Hepatocyte (in vitro differentiated cells): ENCODE results near the gene ABHD1.

ENCODE experiments used
- EZH2 ChIP-seq: fragments of 200-600 bp; sonication (generic); IDR thresholded peaks from 2 replicates; pipeline ENCODE4 v1.6.1; 2016; ENCODE audit warnings: antibody characterized with exemption, mild to moderate bottlenecking, borderline replicate concordance
- EZH2phosphoT487 ChIP-seq: fragments of 200-600 bp; sonication (generic); IDR thresholded peaks from one replicate; pipeline ENCODE4 v1.6.1; 2018; ENCODE audit warnings: antibody characterized with exemption, mild to moderate bottlenecking, low read depth, moderate library complexity; ENCODE audit not compliant: unreplicated experiment, severe bottlenecking
- TF ChIP-seq, protein P1 (sequence below): fragments of 200-600 bp; sonication (generic); IDR thresholded peaks from 2 replicates; pipeline ENCODE4 v1.5.1; 2016; ENCODE audit warnings: antibody characterized with exemption, mild to moderate bottlenecking; ENCODE audit not compliant: poor library complexity

DNA sequence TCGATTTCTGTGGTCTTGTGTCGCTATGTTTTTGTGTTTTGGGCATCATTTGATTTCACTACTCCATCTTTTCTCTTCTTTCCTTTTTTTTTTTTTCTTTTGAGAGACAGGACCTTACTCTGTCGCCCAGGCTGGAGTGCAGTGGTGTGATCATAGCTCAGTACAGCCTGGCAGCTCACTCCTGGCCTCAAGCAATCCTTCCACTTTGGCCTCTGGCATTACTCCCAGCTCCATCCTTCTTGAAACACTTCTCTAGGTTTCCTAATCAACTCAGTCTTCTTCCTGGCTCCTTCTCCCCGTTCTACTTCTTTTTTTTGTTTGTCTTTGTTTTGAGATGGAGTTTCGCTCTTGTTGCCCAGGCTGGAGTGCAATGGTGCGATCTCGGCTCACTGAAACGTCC lies 51.7 kb downstream of the ABHD1 start:
- TF ChIP-seq EZH2phosphoT487: no peak
- TF ChIP-seq, protein P1, sequence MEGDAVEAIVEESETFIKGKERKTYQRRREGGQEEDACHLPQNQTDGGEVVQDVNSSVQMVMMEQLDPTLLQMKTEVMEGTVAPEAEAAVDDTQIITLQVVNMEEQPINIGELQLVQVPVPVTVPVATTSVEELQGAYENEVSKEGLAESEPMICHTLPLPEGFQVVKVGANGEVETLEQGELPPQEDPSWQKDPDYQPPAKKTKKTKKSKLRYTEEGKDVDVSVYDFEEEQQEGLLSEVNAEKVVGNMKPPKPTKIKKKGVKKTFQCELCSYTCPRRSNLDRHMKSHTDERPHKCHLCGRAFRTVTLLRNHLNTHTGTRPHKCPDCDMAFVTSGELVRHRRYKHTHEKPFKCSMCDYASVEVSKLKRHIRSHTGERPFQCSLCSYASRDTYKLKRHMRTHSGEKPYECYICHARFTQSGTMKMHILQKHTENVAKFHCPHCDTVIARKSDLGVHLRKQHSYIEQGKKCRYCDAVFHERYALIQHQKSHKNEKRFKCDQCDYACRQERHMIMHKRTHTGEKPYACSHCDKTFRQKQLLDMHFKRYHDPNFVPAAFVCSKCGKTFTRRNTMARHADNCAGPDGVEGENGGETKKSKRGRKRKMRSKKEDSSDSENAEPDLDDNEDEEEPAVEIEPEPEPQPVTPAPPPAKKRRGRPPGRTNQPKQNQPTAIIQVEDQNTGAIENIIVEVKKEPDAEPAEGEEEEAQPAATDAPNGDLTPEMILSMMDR: no peak
- TF ChIP-seq EZH2: no peak
